EL (cell line): ENCODE results near the gene ENDOD1.

Experiments
- DNase-seq: peaks from one replicate; pipeline ENCODE4 v3.0.0-alpha.2; 2016

The ENDOD1 gene

DNA sequence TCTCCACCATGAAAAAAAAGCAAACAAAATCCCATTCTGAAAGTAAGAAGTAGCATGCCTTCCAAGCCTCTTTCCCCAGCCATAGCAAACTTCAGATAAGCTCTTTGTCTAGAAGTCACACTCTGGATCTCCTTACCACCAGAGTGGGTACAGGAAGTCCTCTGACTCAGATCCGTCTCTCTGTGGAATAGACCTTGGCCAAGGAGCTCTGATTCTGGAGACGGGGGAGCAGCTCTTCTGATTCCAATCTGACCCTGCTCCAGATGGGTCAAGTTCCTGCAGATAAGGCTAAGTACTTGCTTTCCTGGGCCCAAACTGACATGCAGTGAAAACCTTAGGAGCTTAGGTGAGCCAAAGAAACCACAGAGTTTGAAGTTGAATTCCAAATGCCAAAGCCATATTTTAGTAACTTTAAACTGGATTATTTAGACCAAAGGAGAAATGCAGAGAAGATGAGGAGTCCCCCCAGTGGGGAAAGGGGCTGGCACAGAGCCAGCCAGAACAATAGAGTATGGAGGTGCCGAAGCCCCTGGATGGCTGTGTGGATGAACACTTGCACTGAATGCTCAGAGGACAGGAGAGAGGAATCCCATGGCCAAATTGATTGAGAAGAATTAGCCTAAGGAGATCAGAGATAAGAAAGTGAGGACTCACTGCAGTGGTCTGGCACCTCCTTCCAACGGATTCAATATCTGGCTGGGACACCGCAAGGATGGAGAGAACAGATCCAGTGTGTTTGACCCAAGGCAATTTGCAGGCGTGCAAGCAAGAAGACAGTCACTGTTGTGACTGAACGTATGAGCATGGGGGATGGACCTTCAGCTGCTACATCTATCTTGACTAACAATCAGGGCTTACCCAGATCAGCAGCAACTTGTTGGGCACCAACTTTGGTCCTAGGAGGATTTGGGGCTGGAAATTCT, 54.9 kb downstream of the ENDOD1 start:
- DNase-seq, result no peak

DNA sequence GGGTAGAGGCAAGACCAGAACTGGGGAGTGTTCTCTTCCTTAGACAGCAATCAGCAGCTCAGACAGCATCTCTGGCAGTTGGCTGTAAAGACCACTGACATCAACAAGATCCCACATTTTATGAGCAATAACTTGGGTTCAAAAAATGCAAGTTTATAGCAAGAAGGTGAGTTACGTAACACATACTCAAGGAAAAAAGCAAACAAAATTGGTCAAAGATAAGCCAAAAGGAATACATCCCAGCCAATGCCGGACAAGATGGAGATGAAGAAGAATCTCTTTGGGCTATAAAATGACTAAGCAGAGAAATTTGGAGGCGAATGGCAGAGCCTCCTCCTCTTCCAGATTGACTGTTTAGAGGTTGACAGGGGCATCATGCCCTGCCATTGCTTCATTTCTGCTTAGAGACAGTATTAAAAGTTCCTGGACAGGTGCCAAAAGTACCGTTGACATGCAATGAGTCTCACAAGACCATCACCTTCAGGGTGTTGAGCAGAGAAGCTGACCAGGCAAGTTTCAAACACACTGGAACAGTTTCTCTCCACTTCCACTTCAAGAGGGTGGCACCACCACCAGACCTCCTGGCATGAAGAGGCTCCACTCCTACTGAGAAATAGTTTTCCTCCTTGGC, 55.9 kb downstream of the ENDOD1 start:
- no peak for DNase-seq

DNA sequence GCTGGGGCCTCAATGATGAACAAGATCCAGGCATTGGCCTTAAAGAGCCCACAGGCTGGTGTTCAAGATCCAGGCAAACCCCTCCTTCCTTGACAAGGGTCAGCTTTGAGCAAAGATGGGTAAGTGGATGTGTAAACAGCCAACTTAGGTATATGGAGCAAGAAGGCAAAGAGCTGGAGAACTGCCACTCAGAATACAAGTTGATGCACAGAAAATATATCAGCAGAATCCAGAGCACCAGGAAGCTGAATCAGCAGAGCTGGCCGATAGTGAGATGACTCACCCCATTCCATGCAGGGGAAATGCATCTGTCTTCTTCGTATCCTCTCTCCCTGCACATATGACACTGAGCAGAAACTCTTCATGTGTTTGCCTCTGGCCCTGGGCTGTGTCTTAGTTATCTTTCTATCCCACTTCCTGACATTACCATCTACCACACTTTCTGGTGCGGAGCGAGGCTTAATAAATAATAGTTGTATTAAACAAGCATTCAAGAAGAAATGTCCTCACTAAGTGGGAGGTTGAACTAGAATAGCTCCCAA, 57.8 kb downstream of the ENDOD1 start:
- DNase-seq, result peak; percentile 89

DNA sequence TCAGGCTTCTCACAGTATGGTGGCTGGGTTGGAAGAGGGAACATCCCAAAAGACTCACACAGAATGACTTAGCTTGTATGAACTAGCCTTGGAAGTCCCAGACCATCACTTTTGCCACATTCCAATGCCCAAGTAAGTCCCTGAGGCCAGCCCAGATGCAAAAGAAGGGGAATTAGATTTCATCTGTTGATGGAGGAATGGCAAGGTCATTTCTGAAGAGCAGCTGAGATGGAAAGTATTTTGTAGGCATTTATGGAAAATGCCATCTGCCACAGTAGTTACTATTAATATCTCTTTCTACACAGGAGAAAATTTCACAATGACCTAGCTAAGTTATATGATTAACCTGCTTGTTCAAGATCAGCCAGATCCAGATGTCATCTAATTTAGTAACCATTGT, 58.8 kb downstream of the ENDOD1 start:
- no peak for DNase-seq

DNA sequence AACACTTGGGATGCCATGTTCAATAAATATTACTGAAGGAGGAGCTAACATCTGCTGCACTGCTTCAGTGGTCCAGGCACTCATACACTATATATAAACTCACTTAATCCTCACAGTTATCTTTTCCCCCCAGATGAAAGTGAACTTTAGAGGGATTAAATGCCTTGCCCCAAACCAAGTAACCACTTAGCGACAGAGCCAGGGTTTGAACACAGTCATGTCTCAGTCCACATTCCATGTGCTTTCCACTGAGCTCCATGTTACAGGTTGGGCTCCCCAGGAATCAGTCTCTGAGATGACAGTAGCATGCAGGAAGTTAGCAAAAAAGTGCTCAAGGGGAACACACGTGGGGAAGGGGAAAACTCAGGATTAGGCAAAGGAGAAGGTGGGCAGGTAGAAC, 59.3 kb downstream of the ENDOD1 start:
- no peak for DNase-seq

DNA sequence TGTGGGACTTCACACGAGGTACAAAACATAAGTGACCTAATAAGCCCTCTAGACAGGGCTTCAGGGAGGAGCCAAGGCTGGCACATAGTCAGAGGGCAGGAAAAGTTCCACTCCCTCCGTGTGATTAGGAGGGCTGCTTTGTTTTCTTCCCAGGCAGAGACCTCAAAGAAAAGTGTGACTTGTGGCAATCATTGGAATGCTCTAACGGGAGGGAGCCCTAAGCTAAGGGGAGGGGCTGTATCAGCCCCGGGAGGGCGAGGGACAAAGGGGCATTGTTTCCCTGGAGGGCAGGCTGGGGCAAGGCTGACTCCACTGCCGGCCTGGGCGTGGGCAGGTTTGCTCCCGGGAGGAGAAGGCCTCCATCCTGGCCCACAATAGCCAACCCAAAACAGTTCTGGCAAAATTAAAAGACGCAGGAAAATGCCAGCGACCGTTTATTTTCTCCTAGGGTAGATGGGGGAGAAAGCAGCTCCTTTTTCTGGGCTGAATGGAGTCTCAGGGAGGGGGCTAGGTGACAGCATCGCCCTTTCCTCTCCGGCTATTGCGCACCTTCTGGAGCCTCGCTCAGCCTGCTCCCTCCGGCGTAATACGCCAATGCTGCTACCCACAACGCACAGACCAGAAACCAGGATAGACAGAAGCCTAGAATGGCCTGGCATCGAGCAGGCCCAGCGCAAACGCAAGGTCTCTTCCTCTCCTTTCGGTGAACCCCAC, 60.2 kb downstream of the ENDOD1 start:
- DNase-seq, result no peak

DNA sequence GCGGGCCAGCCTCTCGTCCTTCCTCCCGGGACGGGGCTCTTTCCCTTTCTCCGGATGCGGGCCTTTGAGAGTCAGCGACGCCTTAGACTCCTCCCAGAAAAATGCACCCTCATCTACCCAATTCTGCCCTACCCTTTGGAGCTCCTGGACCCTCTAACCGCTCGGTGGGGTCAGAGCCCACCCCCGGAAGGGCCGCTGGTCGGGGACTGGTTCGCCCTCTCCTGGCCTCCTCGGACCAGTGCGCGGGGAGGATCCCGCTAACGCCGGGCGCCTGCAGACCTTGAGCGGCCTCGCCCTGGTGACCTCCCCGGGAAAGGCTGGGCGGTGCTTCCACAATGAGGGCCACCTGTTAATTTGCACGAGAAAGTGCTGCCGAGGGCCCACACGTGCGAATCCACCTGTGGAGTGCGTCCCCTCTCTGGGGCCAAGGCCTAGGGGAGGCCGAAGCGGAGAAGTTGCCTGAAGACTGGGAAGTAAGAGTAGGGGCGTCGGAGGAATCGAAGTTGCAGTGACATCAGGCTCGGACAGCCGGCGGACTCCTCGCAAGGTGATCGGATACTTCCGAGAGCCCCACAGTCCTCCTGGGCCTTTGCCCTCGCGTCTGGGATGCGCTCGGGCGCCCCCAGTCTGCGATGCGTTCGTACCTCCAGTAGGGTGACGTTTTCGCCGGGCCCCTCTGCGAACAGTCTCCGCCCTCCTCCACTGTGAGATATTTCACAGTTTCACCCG, 61.5 kb downstream of the ENDOD1 start:
- peak; percentile 90 for DNase-seq

DNA sequence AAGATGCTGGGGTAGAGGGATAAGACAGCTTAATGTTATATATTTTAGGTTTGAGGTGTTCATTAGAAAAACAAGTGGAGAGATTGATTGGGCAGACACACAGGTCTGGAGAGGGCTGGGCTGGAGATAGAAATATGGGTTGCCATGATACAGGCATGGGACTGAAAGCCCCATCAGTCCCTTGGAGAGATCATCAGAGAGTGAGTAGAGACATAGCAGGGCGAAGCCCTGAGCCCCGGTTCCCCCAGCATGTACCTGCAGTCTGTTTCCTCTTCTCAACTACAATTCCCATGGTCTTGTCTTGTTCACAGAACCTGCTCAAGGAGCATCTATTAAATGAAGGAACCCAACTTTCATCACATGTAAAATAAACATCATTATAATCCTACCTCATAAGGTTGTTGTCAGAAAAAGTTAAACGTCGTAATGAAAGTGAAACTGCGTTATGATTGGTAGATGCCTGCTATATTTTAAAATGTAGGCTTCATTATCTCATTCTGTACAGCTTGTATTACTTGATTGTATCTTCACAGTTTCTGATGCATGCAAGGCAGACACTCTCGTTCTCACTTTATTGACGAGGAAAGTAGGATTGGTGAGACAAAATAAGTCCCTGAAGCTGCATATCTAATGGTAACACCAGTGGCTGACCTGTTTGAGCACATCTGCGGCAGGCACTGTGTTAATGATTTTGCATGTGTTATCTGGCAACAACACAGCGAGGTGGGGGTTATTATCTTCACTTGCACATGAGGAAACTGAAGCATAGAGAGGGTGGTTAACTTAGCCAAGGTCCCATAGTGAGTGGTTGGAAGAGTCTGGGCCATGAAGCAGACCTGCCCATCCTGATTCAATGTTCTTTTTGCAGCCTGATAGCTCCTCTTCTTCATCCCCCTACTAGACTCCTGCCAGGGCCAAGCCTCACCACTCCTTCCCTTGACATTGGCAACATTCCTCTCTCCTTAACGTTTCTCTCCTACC, 63.5 kb downstream of the ENDOD1 start:
- DNase-seq, result no peak

DNA sequence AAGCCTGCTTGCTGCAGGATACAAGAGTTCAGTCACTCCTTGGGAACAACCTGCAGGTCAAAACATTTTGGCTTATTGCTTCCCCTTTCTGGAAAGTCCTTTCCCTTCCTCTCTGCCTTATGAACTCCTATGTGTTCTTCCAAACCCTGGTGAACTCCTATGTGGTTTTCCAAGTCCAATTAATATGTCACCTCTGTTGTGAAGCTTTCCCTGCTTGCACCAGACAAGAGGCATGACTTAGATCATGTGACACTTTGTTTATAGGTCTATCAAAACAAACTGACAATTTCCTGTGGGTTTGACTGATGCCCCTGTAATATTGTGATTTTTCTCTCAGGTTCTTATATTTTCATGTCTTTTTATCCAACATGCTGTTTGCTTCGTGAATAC, 64.2 kb downstream of the ENDOD1 start:
- no peak for DNase-seq

DNA sequence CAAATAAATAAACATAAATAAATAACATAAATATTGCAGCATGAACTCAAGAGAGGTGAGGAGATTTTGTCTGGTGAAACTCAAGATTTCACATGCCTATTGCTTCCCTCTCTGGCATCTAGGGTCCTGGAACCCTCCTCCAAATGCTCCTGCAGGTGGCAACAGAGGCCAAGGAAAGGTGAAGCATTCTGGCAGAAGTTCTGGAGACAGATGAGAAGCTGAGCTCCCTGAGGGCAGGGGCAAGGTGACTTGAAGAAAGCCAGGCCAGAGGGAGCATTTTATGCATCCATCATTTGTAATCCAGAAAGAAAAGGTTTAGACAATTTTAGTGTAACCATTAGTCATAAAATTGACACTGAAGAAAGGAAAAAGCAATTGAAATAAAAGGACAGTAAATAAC, 64.9 kb downstream of the ENDOD1 start:
- DNase-seq, result no peak

DNA sequence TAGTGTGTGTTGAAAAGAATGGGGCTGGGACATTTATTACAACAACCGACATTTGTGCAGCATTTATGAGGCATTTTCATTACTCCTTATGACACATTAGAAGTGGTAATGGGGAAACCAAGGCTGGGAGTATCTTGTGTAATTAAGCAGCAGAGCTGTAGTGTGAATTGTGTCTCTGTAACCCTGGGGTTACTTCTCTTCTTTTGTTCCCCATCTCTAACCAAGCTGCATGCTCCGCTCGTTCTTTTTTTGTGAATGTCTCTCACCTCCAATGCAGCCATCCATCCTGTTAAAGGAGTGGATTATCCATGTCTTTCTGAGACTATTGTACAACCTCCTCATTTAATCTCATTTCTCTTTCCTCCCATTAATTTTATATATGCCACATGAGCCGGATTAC, 65.7 kb downstream of the ENDOD1 start:
- DNase-seq, result no peak

DNA sequence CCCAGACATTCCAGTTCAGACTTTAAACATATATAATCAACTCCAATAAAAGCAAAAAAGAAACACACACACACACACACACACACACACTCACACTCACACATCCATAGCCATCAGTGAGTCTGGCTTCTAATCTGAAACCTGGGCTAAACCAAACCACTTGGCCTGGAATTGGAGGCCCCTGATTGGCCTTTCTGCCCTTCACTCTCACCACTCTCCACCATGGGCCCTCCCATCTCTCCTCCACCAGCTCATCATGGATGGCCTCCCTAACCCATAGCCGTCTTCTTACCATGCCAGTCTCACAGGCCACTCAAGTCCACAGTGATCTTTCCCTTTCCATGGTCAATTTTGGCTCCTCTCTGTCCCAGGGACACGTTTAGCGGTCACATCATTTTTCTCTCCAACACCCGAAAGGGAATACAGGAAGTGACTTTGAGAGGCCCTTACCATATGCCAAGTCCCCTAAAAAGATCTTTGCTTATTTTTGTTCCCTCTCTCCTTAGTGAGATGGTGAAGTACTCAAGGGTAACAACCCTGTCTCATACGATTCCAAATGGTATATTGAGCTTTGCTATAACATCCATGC, 66.6 kb downstream of the ENDOD1 start:
- no peak for DNase-seq

DNA sequence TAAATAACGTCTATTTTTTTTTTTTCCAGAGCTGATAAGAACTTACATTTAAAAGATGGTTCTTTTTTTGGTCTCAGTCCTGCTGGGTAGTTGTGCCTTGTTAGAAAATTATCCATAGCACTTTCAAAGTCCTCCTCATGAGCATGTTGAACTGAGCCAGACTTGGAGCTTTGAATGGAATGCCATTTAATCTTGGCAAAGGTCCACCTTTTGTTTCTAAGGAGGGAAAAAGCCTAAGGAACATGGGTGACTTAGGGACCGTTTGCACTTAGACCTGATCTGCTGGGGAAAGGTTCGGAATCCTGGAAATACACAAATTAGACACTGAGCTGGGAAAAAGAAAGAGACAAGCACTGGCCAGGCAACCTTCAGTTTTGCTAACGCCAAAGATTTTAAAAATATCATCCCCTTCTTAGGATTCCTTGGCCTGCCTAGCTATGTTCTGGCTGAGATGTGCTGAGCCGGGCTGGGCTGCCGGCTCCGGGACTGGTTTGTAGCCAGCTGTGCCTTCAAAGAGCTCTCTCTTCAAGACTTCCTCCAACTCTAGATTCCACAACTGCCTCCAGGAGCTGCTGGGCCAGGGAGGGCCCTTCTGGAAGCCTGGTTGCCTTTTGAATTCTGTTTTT, 67.4 kb downstream of the ENDOD1 start:
- DNase-seq, result no peak

DNA sequence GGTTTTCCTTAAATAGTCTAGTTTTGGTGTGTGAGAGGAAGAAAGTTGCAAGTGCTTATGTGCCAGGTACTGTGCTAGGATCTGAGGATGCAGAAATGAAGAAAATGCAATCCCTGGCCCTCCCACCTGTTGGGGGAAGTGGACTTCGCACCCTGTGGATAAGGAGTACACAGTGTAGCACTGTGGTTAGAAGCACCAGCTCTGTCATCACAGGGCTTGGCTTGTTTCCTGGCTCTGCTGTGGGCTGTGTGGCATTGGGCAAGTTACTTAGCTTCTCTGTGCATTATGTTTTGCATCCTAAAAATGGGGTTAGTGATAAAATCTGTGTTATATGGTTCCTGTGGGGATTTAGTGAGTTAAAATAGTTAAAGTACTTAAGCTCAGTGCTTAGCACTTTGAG, 68.2 kb downstream of the ENDOD1 start:
- no peak for DNase-seq

DNA sequence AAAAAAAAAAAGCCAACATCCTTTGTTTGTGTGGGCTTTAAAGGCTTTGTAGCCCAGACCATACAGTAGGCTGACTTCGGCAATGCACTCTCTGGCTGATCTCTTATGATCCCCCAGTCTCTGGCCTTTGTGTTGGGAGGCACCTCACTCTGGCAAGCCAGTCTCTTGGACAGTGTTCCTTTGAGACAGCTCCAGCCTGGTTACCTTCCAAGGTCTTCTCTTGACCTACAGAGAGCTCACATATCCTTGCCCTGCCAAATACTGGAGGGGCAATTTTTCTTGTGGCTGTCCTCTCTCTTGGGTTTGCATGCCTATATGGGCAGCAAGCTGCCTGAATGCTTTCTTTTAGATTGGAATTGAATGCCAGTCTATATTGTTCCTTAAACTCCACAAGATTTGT, 71.6 kb downstream of the ENDOD1 start:
- no peak for DNase-seq

DNA sequence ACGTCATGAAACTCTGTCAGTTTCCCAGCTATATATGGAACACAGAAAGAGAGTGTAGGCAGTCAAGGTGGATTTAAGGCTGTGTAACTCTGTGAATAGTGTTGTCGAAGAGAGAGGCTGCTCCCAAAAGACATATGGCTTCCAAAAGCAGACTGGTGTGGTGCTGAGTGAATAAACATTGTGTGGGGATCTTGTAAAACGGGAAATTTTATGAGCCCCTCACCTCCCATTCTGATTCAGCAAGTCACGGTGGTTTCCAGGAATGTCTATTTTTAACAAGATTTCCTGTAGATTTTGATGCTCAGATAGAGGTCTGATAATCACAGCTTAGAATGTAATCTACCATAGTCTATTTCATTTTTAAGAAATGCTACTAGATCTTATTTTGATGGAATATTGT, 73.5 kb downstream of the ENDOD1 start:
- DNase-seq, result no peak

DNA sequence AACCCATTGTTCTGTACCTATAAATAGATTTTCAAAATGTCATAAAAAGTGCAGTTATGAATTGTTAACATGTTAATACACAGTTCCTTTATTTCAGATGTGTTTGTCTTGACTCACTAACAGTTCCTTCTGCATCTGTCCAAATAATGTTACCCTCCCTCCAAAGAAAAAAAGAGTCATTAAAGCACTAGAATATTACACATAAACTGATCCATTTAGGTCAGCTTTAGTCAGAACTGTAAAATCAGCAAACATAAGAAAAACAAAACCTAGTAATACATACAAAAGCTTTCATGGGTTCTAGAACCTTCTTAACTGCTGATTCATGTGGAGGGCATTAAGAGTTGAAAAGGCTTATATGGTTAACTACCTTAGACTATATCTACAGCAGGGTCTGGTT, 76.0 kb downstream of the ENDOD1 start:
- no peak for DNase-seq

DNA sequence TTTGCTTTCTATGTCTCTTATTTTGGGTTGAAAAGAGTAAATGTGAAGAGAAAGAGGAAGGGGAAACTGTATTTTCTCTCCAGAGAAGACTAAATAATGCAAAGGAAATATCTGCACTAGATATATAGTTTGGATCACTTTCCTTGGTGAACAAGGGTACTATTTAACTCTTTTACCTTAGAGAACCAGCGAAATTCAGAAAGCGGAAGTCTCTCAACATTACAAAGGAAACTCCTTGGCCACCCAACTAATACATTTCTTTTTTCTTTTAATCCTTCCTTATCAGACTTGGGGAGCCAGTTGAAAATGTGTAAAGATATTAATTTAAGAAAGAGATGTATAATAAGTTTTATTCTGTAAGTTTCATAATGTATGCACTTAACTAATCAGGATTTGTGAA, 77.1 kb downstream of the ENDOD1 start:
- DNase-seq, result no peak

DNA sequence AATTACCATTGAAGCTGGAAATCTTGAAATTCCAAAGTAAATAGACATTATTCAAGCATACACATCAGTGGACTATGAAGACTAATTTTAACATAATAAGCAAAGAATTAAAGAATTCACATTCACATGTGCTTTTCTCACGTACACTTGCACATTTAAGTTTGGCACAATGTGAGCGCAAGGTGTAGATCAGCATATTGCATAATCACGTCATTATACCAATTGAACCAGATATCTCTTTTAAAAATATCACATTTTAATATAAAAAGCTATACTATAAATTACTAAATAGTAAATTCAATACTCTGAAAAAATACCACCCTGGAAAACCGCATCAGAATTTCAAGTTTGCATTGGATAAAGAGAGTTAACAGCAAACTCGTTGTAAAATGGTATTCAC, 80.6 kb downstream of the ENDOD1 start:
- DNase-seq, result no peak

DNA sequence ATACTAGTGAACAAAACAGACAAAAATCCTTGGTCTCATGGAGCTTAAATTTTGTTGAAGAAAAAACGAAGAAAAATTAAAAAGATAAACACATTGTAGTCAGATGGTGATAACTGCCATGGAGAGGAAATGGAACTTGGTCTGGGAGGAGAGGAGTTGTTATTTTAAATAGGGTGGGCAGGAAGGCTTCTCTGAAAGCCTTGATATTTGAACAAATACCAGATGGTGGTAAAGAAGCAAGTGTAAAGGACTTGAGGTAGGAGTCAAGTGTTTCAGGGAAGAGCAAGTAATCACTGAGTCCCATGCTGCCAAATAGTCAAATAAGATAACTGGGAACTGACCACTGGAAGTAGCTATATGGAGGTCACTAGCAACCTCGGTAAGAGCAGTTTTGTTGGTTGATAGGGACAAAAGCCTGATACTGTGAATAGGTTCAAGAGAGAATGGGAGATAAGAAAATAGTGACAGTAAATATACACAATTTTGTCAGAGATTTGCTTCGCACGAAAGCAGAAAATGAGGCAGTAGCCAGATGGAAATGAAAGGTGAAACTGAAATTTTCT, 86.3 kb downstream of the ENDOD1 start:
- no peak for DNase-seq
